Stimulated activated CD4-positive, alpha-beta T cell treated with anti-CD3 and anti-CD28 coated beads, Interleukin-1b, Interleukin-23, amount 100 ng/mL, for 24 hours (primary cell): ENCODE measurements around the gene CCDC148.
"Not testable (repeated sequence)": the region's sequence is repeated elsewhere in the genome, so short reads cannot be mapped to it uniquely, and the experiment has no call there.

ENCODE experiments used
- DNase-seq, 4 experiments: peaks; one replicate each; pipeline ENCODE4 v3.0.0-alpha.2; 2020; ENCODE audit warnings: low read depth in 4 of 4, low spot score in 1 of 4

Gene CCDC148

GRCh38 chr2:158482594-158482993 is 26.0 kb upstream of the CCDC148 start:
- DNase-seq, result no peak

DNA sequence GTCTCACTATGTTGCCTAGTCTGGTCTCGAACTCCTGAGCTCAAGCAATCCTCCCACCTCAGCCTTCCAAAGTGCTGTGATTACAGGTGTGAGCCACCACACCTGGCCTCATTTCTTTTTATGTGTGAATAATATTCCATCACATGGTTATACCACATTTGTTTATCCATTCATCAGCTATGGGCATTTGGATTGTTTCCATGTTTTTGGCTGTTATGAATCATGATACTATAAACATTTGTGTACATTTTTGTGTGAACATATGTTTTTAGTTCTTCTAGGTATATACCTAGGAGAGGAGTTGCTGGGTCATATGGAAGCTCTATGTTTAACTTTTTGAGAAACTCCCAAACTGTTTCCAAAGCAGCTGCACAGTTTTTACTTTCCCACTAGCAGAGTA is 24.6 kb upstream of the CCDC148 start:
- no peak for DNase-seq

DNA sequence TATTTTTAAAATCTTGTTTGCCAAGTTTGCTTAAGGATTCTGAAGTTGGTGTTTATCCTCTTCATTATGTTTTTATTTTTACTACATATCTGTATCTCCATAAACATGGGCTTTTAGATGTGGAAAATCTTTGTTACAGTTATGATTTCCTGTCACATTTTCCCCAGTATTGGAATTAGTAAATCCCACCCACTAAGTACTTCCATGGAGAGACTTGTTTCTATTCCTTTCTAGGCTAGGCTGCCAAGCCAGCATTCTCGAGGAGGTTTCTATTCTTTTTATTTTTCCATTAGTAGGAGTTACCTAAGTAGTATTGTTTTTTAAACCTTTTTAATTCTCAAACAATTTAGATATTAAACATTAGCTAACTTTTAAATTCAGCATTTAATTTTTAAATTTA is 22.3 kb upstream of the CCDC148 start:
- DNase-seq, result no peak

GRCh38 chr2:158478237-158478636 is 21.7 kb upstream of the CCDC148 start:
- no peak for DNase-seq

DNA sequence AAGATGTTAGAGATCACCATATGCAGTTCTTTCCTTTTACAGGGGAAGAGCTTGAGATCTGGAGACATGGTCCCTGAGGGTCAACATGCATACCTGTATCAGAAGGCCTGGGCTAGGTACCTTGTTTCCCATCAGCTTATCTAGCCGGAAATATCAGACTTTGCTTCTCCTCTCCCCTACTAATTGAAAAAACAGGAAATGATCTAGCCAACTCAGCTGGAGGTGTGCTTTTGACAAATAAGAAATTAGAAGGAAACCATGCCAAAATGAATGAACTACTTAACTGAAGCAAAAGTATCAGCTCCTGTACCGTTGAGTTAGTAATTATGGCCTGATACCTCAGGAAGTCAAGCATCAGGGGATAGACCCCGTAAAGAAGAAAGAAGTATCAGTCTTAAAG is 20.6 kb upstream of the CCDC148 start:
- DNase-seq, result no peak

DNA sequence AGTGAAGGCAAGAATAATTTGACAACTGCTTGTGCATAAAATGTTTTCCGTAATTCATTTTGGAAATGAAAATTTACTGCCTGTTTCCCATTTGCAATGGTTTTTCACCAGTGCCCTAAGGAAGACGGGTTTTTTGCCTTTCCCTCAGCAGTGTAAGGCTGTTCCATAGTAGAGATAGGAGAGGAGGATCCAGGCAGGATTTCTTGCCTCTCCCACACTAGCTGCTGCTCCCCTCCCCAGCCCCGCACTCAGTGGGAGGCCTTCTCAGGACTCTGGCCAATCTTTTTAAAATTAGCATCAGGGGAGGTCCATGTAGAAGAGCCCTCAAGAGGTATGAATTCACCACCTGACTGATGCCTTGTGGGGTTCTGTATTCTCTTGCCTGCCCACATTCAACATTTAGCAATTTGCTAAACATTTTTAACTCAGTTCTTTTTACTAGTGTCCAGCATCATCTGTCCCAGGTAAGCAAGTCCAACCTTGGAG is 18.0 kb upstream of the CCDC148 start:
- DNase-seq, result not testable (repeated sequence)

DNA sequence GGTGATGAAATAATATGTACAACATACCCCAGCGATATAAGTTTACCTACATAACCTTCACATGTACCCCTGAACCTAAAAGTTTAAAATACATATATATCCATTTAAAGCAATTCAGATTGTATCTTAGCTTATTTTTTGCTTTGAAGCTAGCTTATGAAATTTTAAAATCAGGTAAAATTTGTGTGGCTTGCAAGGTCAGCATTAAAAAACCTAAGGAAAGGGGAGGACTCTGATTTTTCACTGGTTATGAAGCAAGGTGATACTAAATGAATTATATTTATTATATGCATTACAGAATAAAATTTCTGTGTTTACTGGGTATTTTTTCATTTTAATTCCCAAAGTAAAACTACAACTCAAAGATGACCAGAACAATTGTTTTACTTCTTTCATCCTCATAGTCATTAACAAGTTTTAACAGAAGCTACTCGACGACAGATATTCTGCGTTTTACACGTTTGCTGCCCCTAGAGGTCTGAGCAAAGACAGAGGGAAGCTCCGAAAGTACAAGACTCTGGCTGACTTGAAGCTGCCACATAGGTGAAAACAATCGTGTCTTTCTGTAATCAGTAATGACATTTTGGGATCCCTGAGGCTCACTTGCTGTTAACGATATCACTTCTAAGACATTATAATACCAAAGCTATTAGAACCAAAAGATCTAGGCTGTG is 17.3 kb upstream of the CCDC148 start:
- DNase-seq, result no peak

DNA sequence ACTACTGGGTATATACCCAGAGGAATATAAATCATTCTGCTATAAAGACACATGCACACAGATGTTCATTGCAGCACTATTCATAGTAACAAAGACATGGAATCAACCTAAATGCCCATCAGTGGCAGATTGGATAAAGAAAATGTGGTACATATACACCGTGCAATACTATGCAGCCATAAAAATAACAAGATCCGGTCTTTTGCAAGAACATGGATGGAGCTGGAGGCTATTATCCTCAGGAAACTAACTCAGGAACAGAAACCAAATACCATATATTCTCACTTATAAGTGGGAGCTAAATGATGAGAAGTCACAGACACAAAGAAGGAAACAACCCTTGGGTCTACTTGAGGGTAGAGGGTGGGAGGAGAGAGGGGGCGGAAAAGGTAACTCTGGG is 16.7 kb upstream of the CCDC148 start:
- not testable (repeated sequence) for DNase-seq

- not testable (repeated sequence) for DNase-seq
These were observed 16.3 kb upstream of the CCDC148 start for GRCh38 chr2:158472829-158473228.

- DNase-seq, result no peak
These were observed 10.7 kb upstream of the CCDC148 start for GRCh38 chr2:158467248-158467647.

DNA sequence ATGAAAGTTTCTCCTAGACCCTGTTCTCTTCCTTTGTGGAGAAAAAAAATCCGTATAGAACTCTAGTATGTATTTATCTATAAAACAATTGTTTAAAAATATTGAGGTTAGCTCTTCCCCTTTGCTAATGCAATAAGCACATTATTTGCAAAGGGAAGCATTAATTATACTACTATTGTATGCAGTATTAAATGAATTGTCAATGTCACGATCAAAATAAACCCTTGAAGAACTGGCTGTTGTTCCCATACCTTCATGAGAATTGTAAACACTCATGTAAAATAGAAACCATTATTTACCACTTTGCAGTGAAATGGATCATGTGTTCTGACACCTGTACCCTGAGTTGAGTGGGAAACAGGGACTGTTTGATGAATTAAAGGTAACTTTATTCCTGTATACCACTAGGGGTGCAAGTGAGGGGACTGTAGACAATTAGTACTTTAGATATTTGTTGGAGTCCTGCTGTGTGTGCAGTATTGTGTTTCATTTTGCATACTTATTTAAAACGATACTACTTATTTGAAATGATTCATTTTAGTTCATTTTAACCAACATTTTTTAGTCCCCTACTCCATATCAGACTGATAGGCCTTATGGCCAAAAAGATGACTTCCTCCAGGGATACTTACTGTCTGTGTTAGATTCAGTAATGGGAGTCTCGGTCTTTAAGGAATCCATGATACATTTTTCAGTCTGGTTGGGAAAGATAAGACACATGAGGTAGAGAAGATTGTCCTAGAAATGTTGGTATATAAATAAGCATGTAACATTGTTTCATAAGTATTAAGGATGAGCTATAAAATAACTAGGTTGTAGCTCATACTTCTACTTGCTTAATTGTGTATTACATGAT is 8.1 kb upstream of the CCDC148 start:
- DNase-seq, result no peak

DNA sequence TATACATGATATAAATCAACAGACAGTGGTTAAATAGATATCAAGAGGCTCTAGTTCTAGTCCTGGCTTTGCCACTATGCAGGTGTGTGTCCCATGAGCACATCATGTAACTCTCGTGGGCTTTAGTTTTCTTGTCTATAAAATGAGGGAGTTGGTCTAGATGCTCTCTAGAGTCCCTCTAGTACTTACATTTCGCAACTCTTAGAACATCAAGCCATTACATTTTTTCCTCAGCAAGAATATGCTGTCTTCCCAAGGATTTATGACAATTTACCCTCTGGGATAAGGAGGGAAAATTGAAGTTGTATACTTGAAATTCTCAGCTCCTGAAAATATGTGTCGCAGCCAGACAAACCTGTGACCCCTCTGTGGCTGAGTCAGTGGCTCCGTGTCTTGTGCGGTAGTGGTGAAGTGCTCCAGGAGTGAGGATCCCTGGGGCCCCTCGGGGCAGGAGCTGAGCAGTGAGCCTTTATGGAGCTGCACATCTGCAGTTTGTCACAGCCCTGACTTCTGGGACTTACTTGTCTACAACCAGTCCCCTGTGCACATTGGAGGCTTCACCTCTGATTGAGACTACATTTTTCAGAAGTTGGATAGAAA is 7.0 kb upstream of the CCDC148 start:
- no peak for DNase-seq

DNA sequence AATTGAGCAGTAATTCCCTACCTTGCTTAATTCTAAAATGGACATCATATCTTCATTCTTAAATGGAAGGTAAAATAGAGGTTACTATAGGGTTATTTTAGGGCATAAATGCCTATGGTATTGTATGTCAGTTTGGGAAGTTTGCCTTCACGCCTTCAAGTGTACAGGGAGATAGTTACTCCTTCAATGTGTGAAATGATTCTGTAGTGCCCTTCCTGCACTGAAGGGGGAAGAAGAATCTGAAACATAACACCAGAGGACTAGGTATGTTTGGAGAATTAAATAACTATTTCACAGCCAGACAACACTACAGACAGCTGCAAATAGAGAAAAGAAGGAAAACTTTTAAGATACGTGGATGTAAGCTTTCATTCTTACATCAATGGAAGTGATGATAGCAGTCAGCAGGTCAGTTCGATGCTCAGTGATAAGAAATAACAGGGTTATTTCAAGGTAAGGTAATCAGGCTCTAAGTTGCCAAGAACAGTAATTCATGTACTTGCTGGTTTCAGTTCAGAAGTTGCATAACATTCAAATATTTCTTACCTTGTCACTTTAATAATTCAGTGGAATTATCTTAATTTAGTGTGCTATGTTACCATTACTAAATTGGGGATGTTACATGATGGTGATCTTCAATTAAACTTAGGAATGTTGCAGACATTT is 4.2 kb upstream of the CCDC148 start:
- no peak for DNase-seq

GRCh38 chr2:158459161-158460003 is 2.8 kb upstream of the CCDC148 start:
- no peak for DNase-seq

- no peak for DNase-seq
These were observed 2.0 kb upstream of the CCDC148 start for GRCh38 chr2:158458617-158458920.

GRCh38 chr2:158457826-158458616 is 1.5 kb upstream of the CCDC148 start:
- peak; percentile 18 to 40 (median 28) for DNase-seq

GRCh38 chr2:158457092-158457825 is 706 bp upstream of the CCDC148 start:
- peak; percentile 20 to 32 (median 26) for DNase-seq

GRCh38 chr2:158443606-158444005 is 12.9 kb downstream of the CCDC148 start:
- no peak for DNase-seq

DNA sequence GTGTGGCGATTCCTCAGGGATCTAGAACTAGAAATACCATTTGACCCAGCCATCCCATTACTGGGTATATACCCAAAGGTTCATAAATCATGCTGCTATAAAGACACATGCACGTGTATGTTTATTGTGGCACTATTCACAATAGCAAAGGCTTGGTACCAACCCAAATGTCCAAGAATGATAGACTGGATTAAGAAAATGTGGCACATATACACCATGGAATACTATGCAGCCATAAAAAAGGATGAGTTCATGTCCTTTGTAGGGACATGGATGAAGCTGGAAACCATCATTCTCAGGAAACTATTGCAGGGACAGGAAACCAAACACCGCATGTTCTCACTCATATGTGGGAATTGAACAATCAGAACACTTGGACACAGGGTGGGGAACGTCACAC is 17.5 kb downstream of the CCDC148 start:
- not testable (repeated sequence) for DNase-seq
